LNCAP (cell line): ENCODE results near the gene CHCHD3.

Experiments
- TF ChIP-seq, protein P1 (sequence below): fragments of 450-650 bp; IDR thresholded peaks from 2 replicates; pipeline ENCODE4 v1.5.1; 2017; ENCODE audit warnings: mild to moderate bottlenecking

CHCHD3 gene

DNA sequence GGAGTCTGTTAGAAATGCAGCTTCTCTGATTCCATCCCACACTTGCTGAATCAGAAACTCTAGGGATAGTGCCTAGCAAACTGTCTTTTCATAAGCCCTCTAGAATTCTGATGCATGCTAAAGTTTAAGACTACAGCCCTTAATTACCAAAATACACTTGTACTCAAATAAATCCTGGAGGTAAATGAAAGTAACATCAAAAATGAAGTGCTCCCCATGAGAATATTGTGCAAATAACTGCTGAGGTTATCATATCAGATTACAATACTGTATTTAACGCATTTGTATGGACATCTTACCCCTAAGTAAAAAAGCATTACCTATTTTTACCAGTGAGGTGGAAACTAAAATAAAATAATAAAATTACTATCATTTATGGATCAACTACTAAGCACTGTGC lies 104.7 kb downstream of the CHCHD3 start:
- TF ChIP-seq, protein P1, sequence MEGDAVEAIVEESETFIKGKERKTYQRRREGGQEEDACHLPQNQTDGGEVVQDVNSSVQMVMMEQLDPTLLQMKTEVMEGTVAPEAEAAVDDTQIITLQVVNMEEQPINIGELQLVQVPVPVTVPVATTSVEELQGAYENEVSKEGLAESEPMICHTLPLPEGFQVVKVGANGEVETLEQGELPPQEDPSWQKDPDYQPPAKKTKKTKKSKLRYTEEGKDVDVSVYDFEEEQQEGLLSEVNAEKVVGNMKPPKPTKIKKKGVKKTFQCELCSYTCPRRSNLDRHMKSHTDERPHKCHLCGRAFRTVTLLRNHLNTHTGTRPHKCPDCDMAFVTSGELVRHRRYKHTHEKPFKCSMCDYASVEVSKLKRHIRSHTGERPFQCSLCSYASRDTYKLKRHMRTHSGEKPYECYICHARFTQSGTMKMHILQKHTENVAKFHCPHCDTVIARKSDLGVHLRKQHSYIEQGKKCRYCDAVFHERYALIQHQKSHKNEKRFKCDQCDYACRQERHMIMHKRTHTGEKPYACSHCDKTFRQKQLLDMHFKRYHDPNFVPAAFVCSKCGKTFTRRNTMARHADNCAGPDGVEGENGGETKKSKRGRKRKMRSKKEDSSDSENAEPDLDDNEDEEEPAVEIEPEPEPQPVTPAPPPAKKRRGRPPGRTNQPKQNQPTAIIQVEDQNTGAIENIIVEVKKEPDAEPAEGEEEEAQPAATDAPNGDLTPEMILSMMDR: no peak

DNA sequence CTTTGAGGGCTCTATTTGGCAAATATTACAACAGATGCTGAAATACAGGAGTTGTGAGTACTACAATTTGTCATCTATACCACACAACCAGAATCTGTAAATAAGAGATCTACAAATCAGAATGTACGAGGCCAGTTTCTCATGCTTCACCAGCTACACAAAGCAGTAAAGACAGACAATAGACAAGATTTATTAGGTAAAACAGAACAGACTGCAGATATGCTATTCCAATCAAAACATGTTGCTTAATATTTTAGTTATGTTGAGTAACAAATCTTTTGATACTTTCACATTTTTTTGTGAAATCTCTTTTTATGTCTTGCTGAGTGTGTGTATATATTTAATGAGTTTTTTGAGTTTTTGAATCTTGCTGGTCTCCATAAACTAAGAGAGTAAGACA lies 109.1 kb downstream of the CHCHD3 start:
- TF ChIP-seq, protein P1: no peak

DNA sequence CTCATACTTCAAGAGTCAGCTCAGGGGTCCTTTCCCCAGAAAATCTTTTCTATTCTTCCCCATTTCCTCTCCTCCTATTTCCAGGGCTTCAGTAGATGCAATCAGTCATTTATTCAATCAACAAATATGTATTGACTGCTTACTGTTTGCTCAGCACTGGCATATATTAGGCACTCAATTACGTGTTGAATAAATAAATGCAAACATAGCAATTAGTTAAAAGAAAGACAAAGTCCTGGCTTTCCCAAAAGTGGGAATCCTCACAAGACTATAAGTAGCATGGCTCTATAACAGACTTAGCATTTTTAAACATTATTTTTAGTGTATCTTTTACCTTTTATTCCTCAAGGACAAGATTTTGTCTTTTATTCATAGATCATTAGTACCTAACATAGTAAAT lies 111.6 kb downstream of the CHCHD3 start:
- TF ChIP-seq, protein P1: no peak

DNA sequence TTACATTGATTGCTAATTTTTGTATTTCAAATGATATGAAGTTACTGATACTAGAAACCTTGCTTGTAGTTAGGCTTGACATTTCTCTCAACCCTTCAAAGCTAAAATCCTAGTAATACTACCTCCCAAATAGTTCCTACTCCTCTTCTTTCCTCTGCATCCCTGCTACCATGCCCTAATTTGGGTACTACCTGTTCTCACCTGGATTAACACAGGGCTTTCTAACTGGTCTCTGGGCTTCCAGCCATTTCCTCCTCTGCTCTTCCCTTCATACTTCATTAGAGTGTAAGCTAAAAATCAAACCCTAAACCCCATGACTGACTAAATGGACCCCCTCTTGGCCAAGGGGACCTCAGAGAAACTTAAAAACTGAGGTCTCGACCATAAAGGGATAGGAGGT lies 112.4 kb downstream of the CHCHD3 start:
- TF ChIP-seq, protein P1: no peak

DNA sequence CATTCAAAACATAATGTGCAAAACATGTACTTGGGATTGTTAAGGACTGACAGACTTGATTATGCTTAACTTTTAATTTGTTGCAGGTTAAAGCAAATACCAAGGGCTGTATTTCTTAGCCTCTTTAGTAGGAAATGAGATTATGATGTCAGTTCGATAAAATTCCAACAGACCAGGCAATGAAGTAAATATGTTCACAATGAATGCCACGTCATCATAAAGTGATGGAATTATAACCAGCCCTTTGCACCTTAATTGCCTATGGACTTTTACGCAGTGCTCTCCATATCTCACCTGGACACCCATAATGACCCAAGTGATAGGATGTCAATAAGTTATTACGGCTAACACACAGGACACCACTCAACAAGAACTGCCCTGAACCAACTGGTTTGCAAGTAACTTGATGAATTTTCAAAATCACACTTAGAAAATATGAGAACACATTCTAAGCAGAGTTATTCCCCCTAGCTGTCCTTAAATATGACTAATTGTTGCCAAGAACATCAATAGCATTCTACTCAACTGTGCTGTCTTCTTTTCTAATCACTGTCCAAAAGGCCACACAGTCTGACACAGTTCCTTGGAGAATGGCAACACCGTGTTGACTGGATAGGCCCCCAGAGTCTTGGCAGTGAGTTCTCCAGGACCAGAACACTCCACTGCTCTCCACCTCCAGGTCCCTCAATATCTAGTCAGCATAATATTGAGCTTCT lies 115.0 kb downstream of the CHCHD3 start:
- TF ChIP-seq, protein P1: no peak

DNA sequence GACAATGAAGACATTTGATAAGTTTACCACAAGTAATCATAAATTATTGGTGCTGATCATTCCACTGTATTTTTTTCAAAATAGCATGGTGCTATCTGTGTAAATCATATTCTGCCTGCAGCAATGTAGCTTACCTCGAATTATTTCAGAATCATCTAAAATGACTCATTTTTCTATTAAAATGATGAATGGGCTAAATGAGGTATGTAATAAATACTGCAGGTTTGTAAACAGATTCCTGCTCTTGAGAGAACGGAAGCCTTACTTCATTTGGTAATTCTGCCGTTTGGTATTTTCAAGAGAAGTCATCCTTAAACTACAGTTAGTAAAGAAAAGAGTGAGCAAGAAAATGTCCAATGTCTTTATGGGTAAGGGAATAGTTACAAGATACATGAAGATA lies 115.9 kb downstream of the CHCHD3 start:
- TF ChIP-seq, protein P1: no peak

DNA sequence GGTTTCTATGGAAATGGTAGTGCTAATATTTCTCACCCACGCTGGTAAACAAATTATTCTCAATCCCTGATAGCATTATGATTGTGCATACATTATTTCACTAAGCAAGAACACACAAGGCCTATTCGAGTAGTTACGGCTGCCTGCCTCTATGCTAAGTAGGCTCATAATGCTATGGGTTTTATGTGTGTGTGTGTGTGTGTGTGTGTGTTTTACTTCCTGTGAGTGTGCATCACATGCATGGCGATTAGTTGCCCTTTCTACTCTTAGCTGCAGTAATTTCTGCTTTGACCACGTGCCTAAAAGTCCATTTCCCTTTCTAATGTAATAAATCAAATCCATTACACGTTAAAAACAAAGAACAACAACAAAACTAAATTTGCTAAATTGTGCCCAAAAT lies 117.0 kb downstream of the CHCHD3 start:
- TF ChIP-seq, protein P1: no peak

DNA sequence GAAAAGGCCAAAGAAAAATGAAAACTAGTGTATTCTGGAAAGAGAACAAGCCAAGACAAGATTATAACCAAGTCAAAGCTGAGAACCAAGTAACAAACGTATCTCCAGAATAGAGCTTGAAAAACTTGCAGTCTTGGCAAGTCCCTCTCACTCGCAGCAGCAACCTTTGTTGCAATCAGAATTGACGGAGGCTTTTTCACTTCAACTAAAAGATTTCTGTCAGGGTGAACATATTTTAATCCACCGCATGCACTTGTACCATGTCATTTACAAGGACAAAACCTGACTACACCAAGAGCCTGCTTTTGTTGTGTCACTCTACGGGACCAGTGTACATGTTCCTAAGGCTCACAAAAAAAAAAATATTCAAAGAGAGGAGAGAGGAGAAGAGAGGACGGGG lies 122.0 kb downstream of the CHCHD3 start:
- TF ChIP-seq, protein P1: no peak
